Dedifferentiated amniotic fluid mesenchymal stem cell (primary cell): Measurements from ENCODE around the gene NNAT.

ENCODE experiments used
- DNase-seq: peaks from one replicate; pipeline ENCODE4 v3.0.0-alpha.2; 2016; ENCODE audit errors: extremely low spot score

Gene NNAT

GRCh38 chr20:37502654-37503053, 18.4 kb upstream of the NNAT start:
- DNase-seq, result no peak

GRCh38 chr20:37503256-37503927, 17.7 kb upstream of the NNAT start:
- no peak for DNase-seq

- DNase-seq, result no peak
These were observed 16.5 kb upstream of the NNAT start for GRCh38 chr20:37504404-37505096.

GRCh38 chr20:37505263-37506151, 15.5 kb upstream of the NNAT start:
- DNase-seq, result no peak

GRCh38 chr20:37506152-37506725, 14.8 kb upstream of the NNAT start:
- no peak for DNase-seq

GRCh38 chr20:37510226-37510625, 10.8 kb upstream of the NNAT start:
- DNase-seq, result no peak

GRCh38 chr20:37511610-37512275, 9.3 kb upstream of the NNAT start:
- peak; percentile 55 for DNase-seq

GRCh38 chr20:37513779-37514359, 7.2 kb upstream of the NNAT start:
- DNase-seq, result no peak

- DNase-seq, result no peak
These were observed 5.2 kb upstream of the NNAT start for GRCh38 chr20:37515876-37516275.

GRCh38 chr20:37516811-37517750, 4.0 kb upstream of the NNAT start:
- no peak for DNase-seq

GRCh38 chr20:37518059-37518458, 3.0 kb upstream of the NNAT start:
- DNase-seq, result no peak

GRCh38 chr20:37518606-37519507, 2.2 kb upstream of the NNAT start:
- no peak for DNase-seq

GRCh38 chr20:37519508-37520418, 1.3 kb upstream of the NNAT start:
- DNase-seq, result no peak

GRCh38 chr20:37520419-37520955, 563 bp upstream of the NNAT start:
- no peak for DNase-seq

GRCh38 chr20:37522260-37523011, 1.4 kb downstream of the NNAT start:
- no peak for DNase-seq

GRCh38 chr20:37523012-37523391, 2.0 kb downstream of the NNAT start:
- no peak for DNase-seq
